Transverse colon (tissue), 4 donors: ENCODE results near the gene HPN.

ENCODE experiments used
- EP300 ChIP-seq: sonication (generic); formaldehyde crosslinking; IDR thresholded peaks from one replicate; pipeline ENCODE4 v1.6.1; 2017; ENCODE audit warnings: antibody characterized with exemption, low read depth
- POLR2A ChIP-seq: fragments of 450-650 bp; IDR thresholded peaks from one replicate; pipeline ENCODE4 v1.6.1; 2016; ENCODE audit warnings: antibody characterized with exemption, mild to moderate bottlenecking, moderate library complexity
- POLR2AphosphoS5 ChIP-seq, 3 donors: sonication (generic); formaldehyde crosslinking; IDR thresholded peaks; one replicate each; pipeline ENCODE4 v1.6.1; 2016; ENCODE audit warnings: antibody characterized with exemption in 3 of 3
- TF ChIP-seq, protein P1 (sequence below), 5 experiments: fragments of 200-600 bp in 3 of 5; fragments of 450-650 bp in 2 of 5; sonication (generic) in 3 of 5; IDR thresholded peaks; 1 replicate in 2 of 5; 2 replicates in 3 of 5; pipeline ENCODE4 v1.5.1; 2016 to 2017; ENCODE audit warnings: antibody characterized with exemption in 5 of 5, inconsistent platforms in 3 of 5, mild to moderate bottlenecking in 2 of 5, moderate library complexity in 1 of 5

DNA sequence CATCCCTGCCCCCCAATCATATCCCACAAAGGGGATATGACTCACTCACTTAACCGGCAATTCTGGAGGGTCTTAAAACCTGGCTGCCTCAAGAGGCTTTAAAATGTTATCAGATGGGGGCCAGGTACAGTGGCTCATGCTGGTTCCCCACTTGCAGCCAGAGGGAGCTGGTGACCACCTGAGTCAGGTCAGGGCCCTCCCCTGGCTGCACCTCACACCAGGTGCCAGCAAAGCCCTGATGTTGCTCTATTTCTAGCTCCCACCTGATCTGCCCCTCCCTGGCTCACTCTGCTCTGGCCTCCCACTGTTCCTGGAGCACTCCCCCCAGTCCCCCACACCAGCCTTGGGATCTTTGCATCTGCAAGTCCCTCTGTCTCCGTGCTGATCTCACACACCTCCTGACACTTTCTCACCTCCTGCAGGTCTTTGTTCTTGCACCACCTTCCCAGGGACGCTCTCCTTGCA lies 14.2 kb downstream of the HPN start:
- no peak for TF ChIP-seq POLR2A
- TF ChIP-seq EP300 = no peak
- TF ChIP-seq, protein P1, sequence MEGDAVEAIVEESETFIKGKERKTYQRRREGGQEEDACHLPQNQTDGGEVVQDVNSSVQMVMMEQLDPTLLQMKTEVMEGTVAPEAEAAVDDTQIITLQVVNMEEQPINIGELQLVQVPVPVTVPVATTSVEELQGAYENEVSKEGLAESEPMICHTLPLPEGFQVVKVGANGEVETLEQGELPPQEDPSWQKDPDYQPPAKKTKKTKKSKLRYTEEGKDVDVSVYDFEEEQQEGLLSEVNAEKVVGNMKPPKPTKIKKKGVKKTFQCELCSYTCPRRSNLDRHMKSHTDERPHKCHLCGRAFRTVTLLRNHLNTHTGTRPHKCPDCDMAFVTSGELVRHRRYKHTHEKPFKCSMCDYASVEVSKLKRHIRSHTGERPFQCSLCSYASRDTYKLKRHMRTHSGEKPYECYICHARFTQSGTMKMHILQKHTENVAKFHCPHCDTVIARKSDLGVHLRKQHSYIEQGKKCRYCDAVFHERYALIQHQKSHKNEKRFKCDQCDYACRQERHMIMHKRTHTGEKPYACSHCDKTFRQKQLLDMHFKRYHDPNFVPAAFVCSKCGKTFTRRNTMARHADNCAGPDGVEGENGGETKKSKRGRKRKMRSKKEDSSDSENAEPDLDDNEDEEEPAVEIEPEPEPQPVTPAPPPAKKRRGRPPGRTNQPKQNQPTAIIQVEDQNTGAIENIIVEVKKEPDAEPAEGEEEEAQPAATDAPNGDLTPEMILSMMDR (IDR thresholded peaks at IDR 0.05) = peak in 1 of 5 experiments; percentile 12
- TF ChIP-seq POLR2AphosphoS5 (IDR thresholded peaks at IDR 0.05) = no peak
